ENCODE results near the gene ATG14.

DNA sequence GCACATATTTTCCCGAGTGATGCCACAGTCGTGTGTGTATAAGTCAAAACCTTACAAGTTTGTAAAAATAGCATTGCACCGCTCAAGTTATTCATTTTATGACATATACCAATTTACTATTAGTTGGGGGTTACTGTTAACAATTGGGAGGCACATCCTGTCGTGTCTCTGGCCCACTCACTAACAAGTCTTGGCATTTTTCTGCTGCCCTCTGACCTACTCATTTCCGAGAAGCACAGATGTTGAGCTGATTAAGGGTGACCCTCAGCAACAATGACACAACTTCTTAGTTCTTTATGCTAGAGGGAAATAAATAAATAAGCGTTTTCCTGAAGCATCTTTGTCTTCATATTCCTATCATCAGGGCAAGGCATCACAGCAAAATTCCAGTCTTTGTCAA, 6.8 kb upstream of the ATG14 start:
- no peak for TF ChIP-seq CTCF (conservative IDR thresholded peaks at IDR 0.05)
- no peak for TF ChIP-seq ZFX (IDR thresholded peaks at IDR 0.05)
